SKM-1 treated with dmso at 0.1 percent for 144 hours (cell line): ENCODE data around the gene GRIK1.

Experiments used
- DNase-seq: peaks from one replicate; lab custom pipeline; 2025; ENCODE audit not compliant: unreplicated experiment; lab: John Stamatoyannopoulos, UW

GRIK1 gene

DNA sequence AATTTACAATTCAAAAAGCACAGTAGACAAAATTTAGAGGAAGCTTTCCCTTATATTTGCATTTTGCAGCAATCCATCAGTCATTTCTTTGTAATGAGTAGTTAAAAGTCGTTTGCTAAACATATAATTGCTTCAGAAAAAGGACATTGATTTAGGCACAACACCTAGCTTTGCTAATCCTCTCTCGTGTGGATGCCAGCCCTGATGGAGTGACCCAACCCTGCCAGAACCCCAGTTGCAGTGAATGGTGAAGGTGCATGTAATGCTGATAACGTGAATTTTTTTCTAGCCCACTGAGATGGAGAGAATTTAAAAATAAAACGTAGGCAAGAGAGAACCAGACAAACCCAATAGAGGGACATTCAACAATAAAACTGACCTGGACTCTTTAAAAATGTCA, 263.4 kb downstream of the GRIK1 start:
- DNase-seq = no peak

DNA sequence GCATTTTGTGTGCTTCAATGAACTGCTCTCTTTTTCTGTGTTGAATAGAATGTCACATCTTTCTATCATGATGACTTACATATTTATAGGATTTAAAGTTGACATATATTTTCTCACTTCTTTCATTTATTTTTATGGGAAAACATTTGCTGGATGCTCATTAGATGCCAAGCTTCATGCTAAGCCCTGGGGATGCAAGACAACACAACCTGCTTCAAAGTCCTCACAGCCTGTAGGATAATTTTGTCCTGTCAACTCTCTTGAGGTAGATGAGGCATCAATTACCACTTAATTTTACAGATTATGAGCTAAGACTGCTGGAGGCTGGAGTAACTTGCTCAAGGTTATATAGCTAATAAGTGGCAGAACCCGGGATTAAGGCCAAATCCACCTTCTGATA, 264.3 kb downstream of the GRIK1 start:
- DNase-seq = no peak

DNA sequence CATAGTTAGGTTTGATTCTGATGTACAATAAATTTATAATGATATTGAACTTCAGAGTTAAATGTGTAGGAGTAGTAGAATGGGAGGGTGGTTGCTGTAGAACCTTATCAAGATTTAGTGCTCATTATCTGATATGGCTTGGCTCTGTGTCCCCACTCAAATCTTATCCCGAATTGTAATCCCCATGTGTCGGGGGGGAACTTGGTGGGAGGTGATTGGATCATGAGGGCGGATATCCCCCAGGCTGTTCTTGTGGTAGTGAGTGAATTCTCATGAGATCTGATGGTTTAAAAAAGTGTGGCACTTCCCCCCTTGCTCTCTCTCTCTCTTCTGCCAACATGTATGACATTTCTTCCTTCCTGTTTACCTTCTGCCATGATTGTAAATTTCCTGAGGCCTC, 265.5 kb downstream of the GRIK1 start:
- no peak for DNase-seq

DNA sequence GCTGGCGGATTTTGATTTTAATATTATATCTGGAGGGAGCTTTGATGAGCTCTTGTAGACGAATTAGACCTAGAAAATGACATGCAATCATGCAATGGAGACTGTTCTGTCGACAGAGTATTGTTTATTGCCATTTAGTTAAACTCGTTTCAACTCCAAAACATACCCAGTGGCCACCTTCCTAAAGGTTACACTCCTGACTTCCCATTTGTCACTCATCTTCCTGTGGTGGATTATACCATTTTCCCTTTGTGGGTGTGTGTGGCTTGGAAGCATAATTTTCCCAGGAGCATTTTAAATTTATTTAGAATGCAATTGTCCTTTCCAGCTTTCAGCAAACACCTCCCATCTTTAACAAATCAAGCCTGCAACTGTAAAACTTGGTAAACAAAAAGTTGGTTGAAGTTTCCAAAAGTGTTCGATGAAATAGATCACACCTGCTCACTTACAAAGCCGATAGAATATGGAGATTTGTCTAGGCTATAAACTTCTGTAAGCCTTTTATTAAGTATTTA, 266.6 kb downstream of the GRIK1 start:
- DNase-seq = no peak

DNA sequence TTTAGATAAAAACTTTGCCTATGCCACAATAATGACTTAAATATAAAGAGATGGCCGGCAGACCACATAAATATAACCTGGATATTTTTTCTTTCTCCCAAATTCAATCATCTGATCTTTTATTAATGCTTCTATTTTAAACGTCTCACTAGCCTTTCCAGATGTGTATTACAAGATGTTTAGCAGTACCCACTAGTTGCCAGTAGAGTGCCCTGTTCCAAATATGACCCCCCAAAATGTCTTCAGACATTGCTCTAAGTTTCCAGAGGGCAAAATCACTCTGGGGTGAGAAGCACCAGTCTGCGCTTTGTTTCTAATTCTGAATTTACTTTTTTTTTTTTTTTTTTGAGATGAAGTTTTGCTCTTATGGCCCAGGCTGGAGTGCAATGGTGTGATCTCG, 268.1 kb downstream of the GRIK1 start:
- no peak for DNase-seq

DNA sequence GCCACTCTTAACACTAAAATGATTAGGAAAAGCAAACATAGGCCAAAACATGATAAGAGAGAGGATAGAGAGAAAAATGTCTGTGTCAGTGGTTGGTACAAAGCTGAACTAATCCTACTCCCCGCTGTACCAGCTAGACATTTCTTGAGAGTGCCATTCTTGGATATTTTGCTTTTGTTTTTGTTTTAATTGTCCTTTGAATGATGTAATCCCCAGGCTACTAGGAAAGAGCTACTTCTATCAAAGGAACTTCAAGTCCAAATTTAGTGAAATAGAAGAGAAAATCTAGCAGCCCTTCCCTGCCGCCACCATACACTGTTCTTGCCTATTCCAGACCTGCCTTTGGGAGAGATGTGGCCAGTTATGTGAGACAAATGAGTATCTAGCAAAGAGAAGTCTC, 269.6 kb downstream of the GRIK1 start:
- no peak for DNase-seq

DNA sequence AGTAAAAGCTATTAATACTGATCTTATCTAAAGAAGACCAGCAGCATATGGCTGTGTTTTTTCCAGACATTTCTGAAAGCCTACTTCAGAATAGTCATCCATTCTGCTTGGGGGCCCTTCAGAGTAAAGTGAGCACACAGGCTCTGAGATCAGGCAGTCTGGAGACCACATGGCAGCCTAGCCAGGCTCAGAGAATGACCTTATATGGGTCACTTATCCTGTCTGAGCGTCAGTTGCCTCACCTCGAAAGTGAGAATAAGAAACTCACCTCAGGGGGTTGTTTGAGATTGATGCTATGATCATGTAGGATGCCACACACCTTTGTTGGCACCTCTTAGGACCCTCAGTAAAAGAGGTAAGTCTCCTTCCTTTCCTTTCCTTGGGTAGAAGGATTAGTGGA, 270.4 kb downstream of the GRIK1 start:
- no peak for DNase-seq

DNA sequence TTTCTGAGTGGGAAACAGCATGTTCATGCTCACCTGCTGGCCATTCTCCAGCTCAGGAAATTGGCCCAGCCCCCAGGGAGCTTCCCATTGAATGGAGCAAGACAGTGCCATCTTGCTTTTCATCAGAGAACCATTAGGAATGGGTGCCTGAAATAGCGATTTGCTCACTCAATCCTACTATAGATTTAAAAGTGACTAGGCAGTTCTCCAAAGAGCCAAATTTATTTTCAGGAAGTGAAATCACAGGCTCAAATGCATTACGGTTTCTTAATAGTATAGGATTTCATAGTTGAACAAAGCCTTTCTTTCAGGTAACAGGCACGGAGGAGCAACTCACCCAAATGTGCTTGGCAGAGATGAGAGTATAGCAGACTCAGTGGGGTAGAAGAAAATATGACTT, 272.1 kb downstream of the GRIK1 start:
- DNase-seq = no peak

DNA sequence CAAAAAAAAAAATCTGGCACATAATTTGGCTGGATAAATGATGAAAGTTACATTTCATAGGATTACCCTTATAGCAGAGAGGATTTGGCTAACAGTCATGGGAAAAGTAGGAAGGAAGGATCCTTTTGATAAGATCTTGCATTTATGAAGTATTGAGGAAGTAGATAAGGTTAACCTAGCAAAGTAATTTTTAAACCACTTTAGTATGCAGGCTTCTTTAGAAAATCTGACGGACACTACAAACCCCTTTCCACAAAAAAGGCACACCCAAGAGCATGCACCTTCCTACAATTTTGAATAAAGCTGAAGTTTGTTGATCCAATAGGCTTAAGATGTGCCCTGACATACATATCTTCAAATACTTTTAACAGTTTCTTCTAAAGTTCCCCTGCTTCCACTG, 275.2 kb downstream of the GRIK1 start:
- no peak for DNase-seq

DNA sequence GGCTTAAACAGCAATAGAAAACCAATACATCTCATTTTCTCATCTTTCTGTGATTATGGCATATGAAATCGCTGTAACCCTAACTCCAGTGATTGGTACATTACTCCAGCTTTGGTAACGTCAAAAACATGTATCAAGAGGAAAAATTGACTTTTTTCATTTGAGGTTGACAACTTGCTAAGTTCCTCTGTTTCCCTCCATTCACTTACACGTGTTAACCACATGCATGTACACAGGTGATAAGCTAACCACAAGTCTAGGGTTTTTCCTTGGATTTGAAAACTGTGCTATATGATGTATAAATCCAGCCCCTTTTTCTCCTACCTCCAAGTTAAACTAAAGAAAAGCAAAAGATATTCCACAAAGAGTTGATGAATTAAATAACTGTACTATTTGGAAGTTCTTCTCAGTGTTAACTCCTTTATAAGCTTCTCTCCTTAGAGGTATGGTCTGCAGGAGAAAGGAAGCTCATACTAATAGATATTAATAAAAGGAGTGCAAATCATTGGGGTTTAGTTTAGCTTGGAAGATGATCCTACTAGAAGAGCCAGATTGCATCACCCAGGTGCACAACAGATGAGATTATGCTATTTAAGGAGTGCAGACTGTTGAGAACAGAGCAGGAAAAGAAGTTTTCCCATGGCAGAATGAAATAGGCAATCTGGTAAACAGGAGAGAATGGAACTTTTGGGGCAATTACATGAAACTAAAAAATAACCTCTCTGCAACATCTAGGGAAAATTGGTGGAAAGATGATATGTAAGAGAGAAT, 277.9 kb downstream of the GRIK1 start:
- DNase-seq = no peak

DNA sequence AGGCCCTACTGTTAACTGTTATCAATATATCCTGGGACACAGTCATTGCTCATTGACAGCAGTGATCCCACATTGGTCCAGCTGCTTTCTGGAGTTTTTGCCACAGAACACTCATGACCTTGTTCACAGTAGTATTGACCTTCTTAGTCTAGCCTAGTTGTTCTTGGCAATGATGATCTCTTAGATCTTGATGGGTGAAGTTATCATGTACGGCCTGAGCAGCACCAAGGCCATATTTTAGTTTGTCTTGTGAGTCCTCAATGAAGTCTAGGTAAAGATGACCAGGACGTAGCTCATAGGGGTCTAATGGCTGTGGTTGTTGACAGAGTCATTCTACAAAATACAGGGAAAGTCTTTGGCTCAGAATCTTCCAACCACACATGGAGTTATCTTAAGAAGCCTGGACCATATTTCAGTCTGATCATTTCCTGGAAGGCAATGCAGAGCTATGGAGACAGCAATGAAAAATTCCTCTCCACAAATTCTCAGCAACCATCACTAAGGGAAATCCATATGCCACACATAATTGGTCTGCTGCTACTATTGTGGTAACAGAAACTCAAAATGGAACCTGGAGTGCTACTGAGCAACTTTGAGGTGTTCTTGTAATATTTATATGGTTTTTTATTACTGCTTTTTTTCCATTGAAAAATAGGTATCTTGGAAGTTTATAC, 279.6 kb downstream of the GRIK1 start:
- no peak for DNase-seq

DNA sequence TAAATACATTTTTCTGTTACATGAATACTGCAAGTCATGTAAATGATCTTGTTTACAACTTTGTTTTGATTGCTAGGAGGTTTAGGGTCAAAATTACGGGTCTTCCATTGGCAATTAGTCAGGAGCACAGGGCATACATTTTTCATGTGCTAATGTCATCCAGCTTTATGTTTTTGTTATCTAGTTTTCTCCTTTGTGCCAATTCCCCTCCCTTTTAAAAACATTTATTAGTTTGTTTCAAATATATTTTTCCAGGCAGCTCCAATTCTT, 280.9 kb downstream of the GRIK1 start:
- no peak for DNase-seq

DNA sequence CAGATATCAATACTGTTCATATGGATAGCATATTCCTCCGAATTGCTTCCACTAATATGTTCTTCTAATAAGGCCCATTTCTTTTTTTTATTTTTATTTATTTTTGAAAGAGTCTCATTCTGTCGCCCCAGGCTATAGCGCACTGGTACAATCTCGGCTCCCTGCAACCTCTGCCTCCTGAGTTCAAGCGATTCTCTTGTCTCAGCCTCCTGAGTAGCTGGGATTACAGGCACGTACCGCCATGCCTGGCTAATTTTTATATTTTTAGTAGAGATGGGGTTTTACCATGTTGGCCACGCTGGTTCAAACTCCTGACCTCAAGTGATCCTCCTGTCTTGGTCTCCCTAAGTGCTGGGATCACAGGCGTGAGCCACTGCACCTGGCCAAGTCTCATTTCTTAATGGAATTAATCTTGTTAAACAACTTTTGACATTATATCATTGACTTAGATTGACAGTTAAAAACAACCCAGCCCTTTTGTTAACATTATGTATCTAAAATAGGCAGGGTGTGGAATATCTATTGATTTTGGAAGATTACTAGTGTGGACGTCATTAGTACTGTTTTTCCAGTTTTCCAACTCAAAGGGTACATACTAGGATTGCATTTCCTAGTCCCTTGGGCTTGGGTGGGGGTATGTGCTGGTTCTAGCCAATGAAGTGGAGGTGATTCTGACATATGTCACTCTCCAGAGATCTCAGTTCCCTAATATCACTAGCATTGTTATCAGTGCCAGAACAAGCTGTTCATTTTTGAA, 281.4 kb downstream of the GRIK1 start:
- DNase-seq = no peak

DNA sequence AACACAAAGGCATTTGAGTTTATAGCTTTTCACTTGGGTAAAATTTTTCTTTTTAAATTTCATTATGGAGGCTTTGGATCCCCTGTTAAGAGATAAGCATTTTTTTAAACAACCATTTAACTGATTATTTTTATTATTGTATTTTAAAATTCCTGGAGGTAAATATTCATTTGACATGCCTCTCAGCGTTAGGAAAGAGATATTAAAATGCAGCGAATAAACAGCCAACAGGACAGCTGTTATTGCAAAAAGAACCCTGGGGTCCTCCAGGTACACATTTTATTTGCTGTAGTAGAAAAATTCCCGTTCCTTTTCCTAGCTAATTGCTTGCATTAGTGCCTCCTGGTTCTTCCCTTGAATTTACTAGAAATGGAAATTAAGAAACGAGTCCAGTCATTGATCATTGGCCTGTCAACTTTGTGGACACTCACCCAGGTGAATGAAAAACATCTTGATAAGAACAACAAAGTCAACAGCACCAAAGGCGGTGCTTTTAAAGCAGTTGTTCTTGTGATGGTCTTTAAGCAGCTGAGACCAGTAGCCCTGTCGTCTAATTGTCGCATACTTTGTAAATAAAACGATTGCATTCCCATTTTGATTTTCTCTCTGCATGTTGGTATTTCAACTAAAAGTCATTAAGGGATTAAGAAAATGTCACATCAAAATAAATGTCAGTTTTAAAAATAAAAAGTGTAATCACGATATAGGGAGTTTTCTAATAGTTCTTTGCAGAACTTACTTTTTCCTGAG, 282.4 kb downstream of the GRIK1 start:
- DNase-seq = no peak

DNA sequence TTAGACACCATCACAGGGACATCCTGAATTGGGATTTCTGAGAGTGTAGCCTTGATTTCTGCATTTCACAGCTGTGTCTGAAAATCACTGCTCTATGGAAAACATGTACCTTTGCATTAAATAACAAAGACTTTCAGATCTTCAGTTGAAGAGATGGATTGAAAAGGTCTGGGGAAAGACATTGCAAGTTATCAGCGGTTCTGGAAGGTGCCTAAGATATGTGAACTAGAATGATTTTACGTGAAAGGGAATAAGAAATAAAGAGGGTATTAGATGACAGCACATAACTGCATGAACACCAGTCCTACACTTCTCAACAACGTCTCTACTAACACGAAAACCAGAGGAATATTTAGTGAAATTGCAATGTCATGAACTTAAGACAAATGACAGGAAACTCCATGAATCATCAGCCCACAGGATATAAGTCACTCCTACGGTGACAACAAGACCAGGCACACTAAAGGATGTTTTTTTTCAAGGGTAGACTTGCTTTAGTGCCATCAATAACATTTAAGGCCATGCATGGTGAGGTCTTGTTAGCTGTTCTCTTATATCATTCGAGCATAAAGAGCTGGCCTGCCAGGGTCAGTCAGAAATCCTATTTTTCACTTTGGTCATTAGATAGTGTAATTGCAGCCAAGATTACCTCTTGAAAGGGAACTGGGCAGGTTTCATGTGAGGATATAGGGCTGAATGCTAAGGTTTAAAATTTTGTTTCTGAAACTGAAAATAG, 283.1 kb downstream of the GRIK1 start:
- peak; percentile 36 for DNase-seq

DNA sequence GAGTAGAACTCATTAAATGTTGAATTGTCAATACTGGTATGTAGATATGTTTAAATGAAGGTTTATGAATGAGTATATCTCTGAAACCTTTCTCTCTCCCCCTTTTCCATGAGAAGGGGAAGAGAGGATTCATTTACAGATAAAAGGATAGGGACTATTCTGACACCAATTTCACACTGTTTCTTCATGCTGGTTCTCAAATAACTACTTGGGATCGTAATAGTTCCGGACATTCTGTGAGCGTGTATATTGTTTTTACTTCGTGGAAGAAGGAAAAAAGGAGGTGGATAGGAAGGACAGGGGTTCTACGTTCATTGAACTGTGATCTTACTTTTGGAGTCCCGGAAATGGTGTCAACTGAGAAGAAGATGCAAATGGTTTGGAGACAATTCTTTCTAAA, 284.2 kb downstream of the GRIK1 start:
- DNase-seq = no peak

DNA sequence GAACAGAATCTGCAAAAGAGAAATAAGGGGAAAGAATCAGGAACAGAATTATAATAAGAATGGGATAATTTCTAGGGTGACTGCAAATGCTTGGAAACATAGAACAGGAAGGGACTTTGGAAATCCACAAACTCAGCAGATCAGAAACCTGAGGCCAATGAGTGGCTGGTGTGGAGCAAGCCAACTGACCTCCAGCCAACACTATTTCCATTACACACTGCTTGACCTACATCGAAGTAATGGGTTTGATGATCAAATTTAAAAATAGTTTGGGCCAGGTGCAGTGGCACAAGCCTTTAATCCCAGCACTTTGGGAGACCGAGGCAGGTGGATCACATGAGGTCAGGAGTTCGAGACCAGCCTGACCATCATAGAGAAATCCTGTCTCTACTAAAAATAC, 284.9 kb downstream of the GRIK1 start:
- no peak for DNase-seq

DNA sequence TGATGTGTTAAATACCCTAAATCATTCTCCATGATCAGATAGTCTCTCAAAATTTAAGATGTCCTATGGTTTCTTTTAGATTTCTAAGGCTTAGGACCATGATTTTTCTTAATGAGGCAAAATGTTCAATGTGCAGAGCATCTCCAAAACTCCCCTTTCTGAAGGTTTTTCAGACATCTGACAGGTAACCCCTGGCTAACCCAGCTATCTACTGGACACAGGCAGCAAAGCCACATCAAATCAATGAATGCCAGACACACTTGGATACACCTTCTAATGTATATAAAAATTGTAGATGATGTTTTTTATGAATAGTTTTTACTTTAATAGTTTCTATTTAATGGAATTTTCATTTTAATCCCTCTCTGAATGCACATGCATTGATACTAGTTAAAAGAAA, 285.6 kb downstream of the GRIK1 start:
- DNase-seq = no peak

DNA sequence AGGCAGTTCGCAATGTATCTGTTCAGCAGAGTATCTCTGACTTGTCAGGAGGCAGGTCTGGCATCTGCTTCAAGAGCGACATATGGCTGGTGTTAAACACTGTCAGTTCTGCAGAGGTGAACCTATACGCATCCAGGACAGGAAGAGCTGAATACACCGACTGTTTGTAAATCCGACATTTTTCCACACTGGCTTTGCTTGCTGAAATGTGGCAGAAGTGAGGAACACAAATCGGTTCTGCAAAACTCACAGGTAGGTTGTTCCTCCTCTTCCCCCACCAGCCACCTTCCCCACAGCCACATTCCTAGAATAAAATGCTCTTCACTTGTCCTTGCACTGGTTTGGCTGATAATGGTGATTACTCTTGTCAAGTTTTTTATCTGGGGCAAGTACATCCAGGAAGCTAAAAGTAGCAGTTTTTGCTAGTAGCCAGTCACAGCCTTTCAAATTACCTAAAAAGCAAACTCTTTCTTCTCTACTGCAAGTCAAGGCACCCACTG, 289.2 kb downstream of the GRIK1 start:
- DNase-seq = no peak

DNA sequence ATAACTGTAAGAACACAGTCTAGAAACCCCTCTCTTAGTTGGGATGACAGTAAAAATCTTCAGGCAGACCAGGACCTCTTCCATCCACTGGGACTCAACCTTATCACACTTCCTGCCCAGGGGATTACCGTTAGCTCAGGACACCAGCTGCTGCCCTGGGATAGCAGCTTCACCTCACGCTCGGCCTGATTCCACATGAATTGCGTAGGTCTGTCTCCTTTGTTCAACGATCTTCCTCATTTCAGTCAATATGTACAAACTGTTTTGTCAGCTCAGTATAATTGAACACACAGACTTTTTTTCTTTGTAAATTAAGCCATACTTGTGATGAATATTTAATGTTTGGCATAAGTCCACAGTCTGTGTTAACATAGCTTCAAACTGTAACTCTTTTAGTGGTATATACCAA, 290.4 kb downstream of the GRIK1 start:
- DNase-seq = peak; percentile 4
